Measurements from ENCODE around the gene MDH1.
A peak's percentile ranks its signal among the peaks of the same experiment; 100 is the strongest.

Gene MDH1

GRCh38 chr2:63650756-63651155 lies 62.0 kb downstream of the MDH1 start:
- Histone ChIP-seq H3K9me3 (ENCODE audit: control extremely low read depth in 1 of 5, control insufficient read depth in 4 of 5, insufficient read depth in 2 of 5, low read depth in 1 of 5, low read length in 4 of 5) (peaks cover 0 to 4% (median 0%) of the 10 kb centered on the region in 5 experiments), H3K36me3 (ENCODE audit: control insufficient read depth in 4 of 4, insufficient read depth in 4 of 4, low read length in 3 of 4) (no peaks in the 10 kb centered on the region), H3K4me1 (ENCODE audit: control extremely low read depth in 1 of 4, control insufficient read depth in 4 of 4, insufficient read depth in 4 of 4, low read length in 3 of 4) (peaks cover 0 to 13% (median 3%) of the 10 kb centered on the region in 4 experiments), H3K27me3 (replicated peaks in 2 of 5; ENCODE audit: control insufficient read depth in 4 of 5, insufficient read depth in 5 of 5, low read length in 4 of 5) (no peaks in the 10 kb centered on the region), H3K4me3 (ENCODE audit: control insufficient read depth in 1 of 7, extremely low read depth in 1 of 7, insufficient read depth in 4 of 7, low read depth in 2 of 7, low read length in 6 of 7) (no peak overlapping the region), H3K27ac (ENCODE audit: insufficient read depth in 1 of 2, low read depth in 1 of 2, low read length in 2 of 2, poor library complexity in 1 of 2, severe bottlenecking in 2 of 2) (peak overlapping the region in 1 of 2 experiments; percentile 4)
- POLR2A ChIA-PET = no interaction called here
- no CpG with 5 or more reads among the region's 3 CpGs for WGBS (ENCODE audit: insufficient coverage)
- no peak for DNase-seq
- CTCF ChIA-PET = no interaction called here

DNA sequence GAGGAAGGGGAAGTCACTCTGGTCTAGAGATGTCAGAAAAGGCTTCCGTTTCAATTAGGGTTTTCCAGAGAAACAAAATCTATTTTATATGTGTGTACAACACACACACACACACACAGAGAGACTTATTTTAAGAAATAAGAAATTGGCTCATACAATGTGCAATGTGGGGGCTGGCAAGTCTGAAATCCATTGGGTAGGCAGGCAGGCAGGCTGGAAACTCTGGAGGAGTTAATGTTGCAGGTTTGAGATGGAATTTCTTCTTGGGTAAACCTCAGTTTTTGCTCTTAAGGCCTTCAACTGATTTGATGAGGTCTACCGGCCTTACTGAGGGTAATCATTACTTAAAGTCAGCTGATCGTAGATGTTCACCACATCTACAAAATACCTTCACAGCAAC lies 62.6 kb downstream of the MDH1 start:
- CTCF ChIA-PET = no interaction called here
- peak overlapping the region in 1 of 2 experiments; percentile 4 for H3K27ac ChIP-seq (ENCODE audit: insufficient read depth in 1 of 2, low read depth in 1 of 2, low read length in 2 of 2, poor library complexity in 1 of 2, severe bottlenecking in 2 of 2)
- POLR2A ChIA-PET = no interaction called here
- H3K27me3 ChIP-seq (replicated peaks in 2 of 5; ENCODE audit: control insufficient read depth in 4 of 5, insufficient read depth in 5 of 5, low read length in 4 of 5) = no peaks in the 10 kb centered on the region
- WGBS (ENCODE audit: insufficient coverage) = 100% methylated on average over 1 of the region's 3 CpGs
- H3K36me3 ChIP-seq (ENCODE audit: control insufficient read depth in 4 of 4, insufficient read depth in 4 of 4, low read length in 3 of 4) = no peaks in the 10 kb centered on the region
- H3K4me3 ChIP-seq (ENCODE audit: control insufficient read depth in 1 of 7, extremely low read depth in 1 of 7, insufficient read depth in 4 of 7, low read depth in 2 of 7, low read length in 6 of 7) = no peak overlapping the region
- peak in 2 of 3 donors; percentile 45 to 60 for DNase-seq
- peaks cover 0 to 13% (median 3%) of the 10 kb centered on the region in 4 experiments for H3K4me1 ChIP-seq (ENCODE audit: control extremely low read depth in 1 of 4, control insufficient read depth in 4 of 4, insufficient read depth in 4 of 4, low read length in 3 of 4)
- peaks cover 0 to 4% (median 0%) of the 10 kb centered on the region in 5 experiments for H3K9me3 ChIP-seq (ENCODE audit: control extremely low read depth in 1 of 5, control insufficient read depth in 4 of 5, insufficient read depth in 2 of 5, low read depth in 1 of 5, low read length in 4 of 5)

DNA sequence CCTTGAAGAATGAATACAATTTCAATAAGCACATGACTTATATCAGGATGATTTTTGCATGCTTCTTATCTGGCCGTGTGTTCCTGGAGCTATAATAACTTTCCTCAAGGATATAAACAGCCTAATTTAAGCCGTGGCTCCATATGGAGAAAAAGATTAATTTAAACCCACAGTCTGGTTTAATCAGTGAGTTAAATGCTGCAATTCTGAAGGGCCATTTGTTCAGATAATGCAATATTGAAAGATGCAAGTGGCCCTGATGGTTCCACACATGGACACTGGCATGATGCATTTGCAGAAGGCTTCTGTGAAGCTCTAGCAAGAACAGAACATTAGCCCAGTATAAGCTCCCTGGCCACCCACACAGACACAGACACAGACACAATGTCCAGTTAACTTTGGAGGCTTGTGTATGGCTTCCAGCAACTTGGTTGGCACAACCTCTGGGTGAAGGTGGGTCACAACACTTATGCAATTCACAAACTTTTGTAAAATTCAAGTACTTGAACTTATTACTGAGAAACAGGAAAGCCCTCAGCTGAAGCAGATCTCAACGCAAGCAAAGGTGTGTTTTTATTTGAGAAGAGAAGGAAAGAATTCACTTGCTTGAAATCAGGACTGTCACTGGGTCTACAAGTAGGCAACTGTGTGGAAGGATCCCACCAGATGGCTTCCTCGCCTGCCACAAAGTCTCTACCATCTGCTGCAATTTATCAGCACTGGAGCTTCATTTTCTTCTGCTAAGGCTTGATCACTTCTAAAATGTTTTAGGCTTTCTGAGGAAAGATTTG lies 63.3 kb downstream of the MDH1 start:
- ChIA-PET CTCF (no interaction called here), POLR2A (no interaction called here)
- Histone ChIP-seq H3K27ac (ENCODE audit: insufficient read depth in 1 of 2, low read depth in 1 of 2, low read length in 2 of 2, poor library complexity in 1 of 2, severe bottlenecking in 2 of 2) (no peak overlapping the region), H3K4me1 (ENCODE audit: control extremely low read depth in 1 of 4, control insufficient read depth in 4 of 4, insufficient read depth in 4 of 4, low read length in 3 of 4) (peaks cover 0 to 13% (median 3%) of the 10 kb centered on the region in 4 experiments), H3K9me3 (ENCODE audit: control extremely low read depth in 1 of 5, control insufficient read depth in 4 of 5, insufficient read depth in 2 of 5, low read depth in 1 of 5, low read length in 4 of 5) (peaks cover 0 to 9% (median 0%) of the 10 kb centered on the region in 5 experiments), H3K4me3 (ENCODE audit: control insufficient read depth in 1 of 7, extremely low read depth in 1 of 7, insufficient read depth in 4 of 7, low read depth in 2 of 7, low read length in 6 of 7) (no peak overlapping the region), H3K27me3 (replicated peaks in 2 of 5; ENCODE audit: control insufficient read depth in 4 of 5, insufficient read depth in 5 of 5, low read length in 4 of 5) (no peaks in the 10 kb centered on the region), H3K36me3 (ENCODE audit: control insufficient read depth in 4 of 4, insufficient read depth in 4 of 4, low read length in 3 of 4) (no peaks in the 10 kb centered on the region)
- 100% methylated on average over 2 of the region's 4 CpGs for WGBS (ENCODE audit: insufficient coverage)
- no peak for DNase-seq

- Histone ChIP-seq H3K27me3 (replicated peaks in 2 of 5; ENCODE audit: control insufficient read depth in 4 of 5, insufficient read depth in 5 of 5, low read length in 4 of 5) (no peaks in the 10 kb centered on the region), H3K4me1 (ENCODE audit: control extremely low read depth in 1 of 4, control insufficient read depth in 4 of 4, insufficient read depth in 4 of 4, low read length in 3 of 4) (peaks cover 0 to 13% (median 3%) of the 10 kb centered on the region in 4 experiments), H3K4me3 (ENCODE audit: control insufficient read depth in 1 of 7, extremely low read depth in 1 of 7, insufficient read depth in 4 of 7, low read depth in 2 of 7, low read length in 6 of 7) (no peak overlapping the region), H3K36me3 (ENCODE audit: control insufficient read depth in 4 of 4, insufficient read depth in 4 of 4, low read length in 3 of 4) (no peaks in the 10 kb centered on the region), H3K9me3 (ENCODE audit: control extremely low read depth in 1 of 5, control insufficient read depth in 4 of 5, insufficient read depth in 2 of 5, low read depth in 1 of 5, low read length in 4 of 5) (peaks cover 0 to 9% (median 0%) of the 10 kb centered on the region in 5 experiments), H3K27ac (ENCODE audit: insufficient read depth in 1 of 2, low read depth in 1 of 2, low read length in 2 of 2, poor library complexity in 1 of 2, severe bottlenecking in 2 of 2) (no peak overlapping the region)
- ChIA-PET POLR2A (no interaction called here), CTCF (no interaction called here)
- WGBS (ENCODE audit: insufficient coverage) = 100% methylated on average over 1 of the region's 2 CpGs
- no peak for DNase-seq
These were observed 63.9 kb downstream of the MDH1 start for GRCh38 chr2:63652652-63652985.

GRCh38 chr2:63654959-63655358 lies 66.2 kb downstream of the MDH1 start:
- Histone ChIP-seq H3K4me3 (ENCODE audit: control insufficient read depth in 1 of 7, extremely low read depth in 1 of 7, insufficient read depth in 4 of 7, low read depth in 2 of 7, low read length in 6 of 7) (no peak overlapping the region), H3K36me3 (ENCODE audit: control insufficient read depth in 4 of 4, insufficient read depth in 4 of 4, low read length in 3 of 4) (no peaks in the 10 kb centered on the region), H3K4me1 (ENCODE audit: control extremely low read depth in 1 of 4, control insufficient read depth in 4 of 4, insufficient read depth in 4 of 4, low read length in 3 of 4) (peaks cover 0 to 13% (median 3%) of the 10 kb centered on the region in 4 experiments), H3K9me3 (ENCODE audit: control extremely low read depth in 1 of 5, control insufficient read depth in 4 of 5, insufficient read depth in 2 of 5, low read depth in 1 of 5, low read length in 4 of 5) (peaks cover 0 to 9% (median 0%) of the 10 kb centered on the region in 5 experiments), H3K27ac (ENCODE audit: insufficient read depth in 1 of 2, low read depth in 1 of 2, low read length in 2 of 2, poor library complexity in 1 of 2, severe bottlenecking in 2 of 2) (no peak overlapping the region), H3K27me3 (replicated peaks in 2 of 5; ENCODE audit: control insufficient read depth in 4 of 5, insufficient read depth in 5 of 5, low read length in 4 of 5) (no peaks in the 10 kb centered on the region)
- DNase-seq = no peak
- POLR2A ChIA-PET = no interaction called here
- CTCF ChIA-PET = no interaction called here
- no CpG with 5 or more reads among the region's 1 CpG for WGBS (ENCODE audit: insufficient coverage)

Measured in common myeloid progenitor, CD34-positive (primary cell).